Measurements from ENCODE around the gene DPH6.

- TF ChIP-seq POLR2AphosphoS5 (IDR thresholded peaks at IDR 0.05) (no peak), CTCF (IDR thresholded peaks at IDR 0.05) (no peak), POLR2A (IDR thresholded peaks at IDR 0.05) (no peak), EP300 (IDR thresholded peaks at IDR 0.05) (no peak)
These were observed 14.3 kb upstream of the DPH6 start for GRCh38 chr15:35560258-35560657.

Data from suprapubic skin (tissue), 4 donors.